ENCODE data around the gene PTGIS. TPM values are rescaled to one million over a fixed set of nuclear protein-coding genes. Genes with fewer than 3 reads are reported as not detected.

Gene PTGIS
- total RNA-seq, 1 experiment from 2014 or later, result 20.0 TPM

GRCh38 chr20:49519212-49519712, 48.7 kb downstream of the PTGIS start:
- H3K79me1 ChIP-seq (ENCODE audit: insufficient read depth, low read depth, low read length, poor library complexity, severe bottlenecking), result no peaks in the 10 kb centered on the region
- Mint-ChIP-seq H3K9me3 (no peaks in the 10 kb centered on the region), H3K36me3 (ENCODE audit: insufficient read depth in 1 of 3, low read depth in 3 of 3) (peaks cover 9 to 18% (median 15%) of the 10 kb centered on the region in 3 experiments; a peak in 6 of 7 replicates), H3K4me1 (peaks cover 6 to 10% of the 10 kb centered on the region in 2 experiments), H3K27me3 (ENCODE audit: low read depth) (no peaks in the 10 kb centered on the region), H3K4me3 (no peak overlapping the region), H3K27ac (peak overlapping the region in 2 of 3 experiments; percentile 5 to 26; a peak in 3 of 7 replicates)
- no peaks in the 10 kb centered on the region for H3K23me2 ChIP-seq (ENCODE audit: insufficient read length, low read depth, low read length, poor library complexity, severe bottlenecking)
- no peak for DNase-seq
- H2AK5ac ChIP-seq (ENCODE audit: insufficient read length, low read length), result no peak overlapping the region
- no peak overlapping the region for H4K91ac ChIP-seq (ENCODE audit: insufficient read length, low read depth, low read length)
- H3K27ac ChIP-seq (ENCODE audit: insufficient read length, low read depth, low read length), result no peak overlapping the region
- no peak for TF ChIP-seq CTCF (conservative IDR thresholded peaks at IDR 0.05)
- no peaks in the 10 kb centered on the region for H3K27me3 ChIP-seq (ENCODE audit: insufficient read depth, low read length)
- H2BK120ac ChIP-seq (ENCODE audit: low read depth, low read length, poor library complexity, severe bottlenecking), result no peak overlapping the region
- no peak overlapping the region for H2BK5ac ChIP-seq (ENCODE audit: insufficient read length, low read length)
- no peak overlapping the region for H3K9ac ChIP-seq (ENCODE audit: extremely low read depth, insufficient read length, low read length)
- H3K56ac ChIP-seq (ENCODE audit: insufficient read length, low read depth, low read length), result no peak overlapping the region
- no peak overlapping the region for H2BK20ac ChIP-seq (ENCODE audit: low read depth, low read length, poor library complexity, severe bottlenecking)
- no peak overlapping the region for H3K23ac ChIP-seq (ENCODE audit: insufficient read length, low read depth, low read length)
- no peak overlapping the region for H3T11ph ChIP-seq (ENCODE audit: low read length)
- no peak overlapping the region for H4K5ac ChIP-seq (ENCODE audit: insufficient read length, low read depth, low read length)
- no peak overlapping the region for H4K8ac ChIP-seq (replicated peaks; ENCODE audit: insufficient read length, low read depth, low read length)
- no peaks in the 10 kb centered on the region for H3K79me2 ChIP-seq (ENCODE audit: insufficient read depth, low read length)
- H4K20me1 ChIP-seq (ENCODE audit: control insufficient read depth, insufficient read depth, insufficient read length), result no peaks in the 10 kb centered on the region
- H3K4ac ChIP-seq (ENCODE audit: low read depth, low read length), result no peak overlapping the region
- no peaks in the 10 kb centered on the region for H3K9me3 ChIP-seq (ENCODE audit: control insufficient read depth, low read depth, low read length)
- H3K14ac ChIP-seq (ENCODE audit: insufficient read depth, low read length), result no peak overlapping the region
- no peak overlapping the region for H3K4me2 ChIP-seq (ENCODE audit: insufficient read depth, insufficient read length, low read length)
- H2BK15ac ChIP-seq (ENCODE audit: low read depth, low read length), result no peak overlapping the region
- H3K4me1 ChIP-seq (ENCODE audit: insufficient read depth, low read length), result no peaks in the 10 kb centered on the region
- no peak overlapping the region for H3K18ac ChIP-seq (ENCODE audit: insufficient read length, low read depth, low read length)
- no CpG with 5 or more reads among the region's 4 CpGs for WGBS (ENCODE audit: extremely low coverage, insufficient read length, low lambda C conversion rate)
- no peak overlapping the region for H2AFZ ChIP-seq (ENCODE audit: low read length)
- H2BK12ac ChIP-seq (ENCODE audit: insufficient read length, low read depth, low read length), result no peak overlapping the region

Measured in H9 (cell line).